ENCODE data around the gene CDC42.

Gene CDC42

GRCh38 chr1:22041505-22041904 is 11.0 kb upstream of the CDC42 start:
- no peak overlapping the region for H3K4me3 ChIP-seq (replicated peaks in 1 of 2; ENCODE audit: low read depth in 2 of 2, low read length in 2 of 2)
- DNase-seq (ENCODE audit: low read depth in 2 of 2) = no peak
- TF ChIP-seq CTCF (IDR thresholded peaks at IDR 0.05; ENCODE audit: low read depth, low read length) = no peak

- TF ChIP-seq CTCF (IDR thresholded peaks at IDR 0.05; ENCODE audit: low read depth, low read length) = no peak
- no peak for DNase-seq (ENCODE audit: low read depth in 2 of 2)
- H3K4me3 ChIP-seq (replicated peaks in 1 of 2; ENCODE audit: low read depth in 2 of 2, low read length in 2 of 2) = no peak overlapping the region
Observed at GRCh38 chr1:22043198-22043769, 9.2 kb upstream of the CDC42 start.

GRCh38 chr1:22044690-22045420 is 7.7 kb upstream of the CDC42 start:
- no peak for TF ChIP-seq CTCF (IDR thresholded peaks at IDR 0.05; ENCODE audit: low read depth, low read length)
- peak; percentile 80 to 92 for DNase-seq (ENCODE audit: low read depth in 2 of 2)
- H3K4me3 ChIP-seq (replicated peaks in 1 of 2; ENCODE audit: low read depth in 2 of 2, low read length in 2 of 2) = no peak overlapping the region

GRCh38 chr1:22045604-22046228 is 6.8 kb upstream of the CDC42 start:
- no peak overlapping the region for H3K4me3 ChIP-seq (replicated peaks in 1 of 2; ENCODE audit: low read depth in 2 of 2, low read length in 2 of 2)
- TF ChIP-seq CTCF (IDR thresholded peaks at IDR 0.05; ENCODE audit: low read depth, low read length) = no peak
- peak in 1 of 2 donors; percentile 68 for DNase-seq (ENCODE audit: low read depth in 2 of 2)

GRCh38 chr1:22048351-22049192 is 3.9 kb upstream of the CDC42 start:
- no peak overlapping the region for H3K4me3 ChIP-seq (replicated peaks in 1 of 2; ENCODE audit: low read depth in 2 of 2, low read length in 2 of 2)
- DNase-seq (ENCODE audit: low read depth in 2 of 2) = peak; percentile 44 to 59
- TF ChIP-seq CTCF (IDR thresholded peaks at IDR 0.05; ENCODE audit: low read depth, low read length) = no peak

- TF ChIP-seq CTCF (IDR thresholded peaks at IDR 0.05; ENCODE audit: low read depth, low read length) = no peak
- DNase-seq (ENCODE audit: low read depth in 2 of 2) = no peak
- no peak overlapping the region for H3K4me3 ChIP-seq (replicated peaks in 1 of 2; ENCODE audit: low read depth in 2 of 2, low read length in 2 of 2)
Observed at GRCh38 chr1:22050330-22050729, 2.2 kb upstream of the CDC42 start.
